H1 (cell line): ENCODE measurements around the gene TAS2R38. TPM values are rescaled to one million over a fixed set of nuclear protein-coding genes. Genes with fewer than 3 reads are reported as not detected.

ENCODE experiments used
- BCL11A ChIP-seq, 2 experiments: IDR thresholded peaks; one replicate each; pipeline ENCODE4 v1.6.1; 2011; ENCODE audit warnings: low read depth in 2 of 2, low read length in 2 of 2, mild to moderate bottlenecking in 2 of 2
- RAD21 ChIP-seq, 2 experiments: IDR thresholded peaks in 1 of 2; conservative IDR thresholded peaks in 1 of 2; 2 replicates each; pipeline ENCODE4 v1.6.1; 2011; ENCODE audit warnings: low read depth in 2 of 2, low read length in 2 of 2, improper control_type of control experiment in 1 of 2, inconsistent platforms in 1 of 2, mild to moderate bottlenecking in 1 of 2, moderate library complexity in 1 of 2
- RFX5 ChIP-seq: IDR thresholded peaks from 2 replicates; pipeline ENCODE4 v1.6.1; 2011; ENCODE audit warnings: low read depth, low read length, improper control_type of control experiment, borderline replicate concordance
- TCF12 ChIP-seq: IDR thresholded peaks from 2 replicates; pipeline ENCODE4 v1.6.1; 2011; ENCODE audit warnings: low read depth, mild to moderate bottlenecking, low read length
- polyA plus RNA-seq, 7 experiments: library from polyadenylated mRNA; depleted of rRNA in 3 of 7; stranded (reverse) in 5 of 7; unstranded in 2 of 7; fragments of >200 nt in 5 of 7; fragments of 200-250 nt in 2 of 7; gene quantifications; 1 replicate in 5 of 7; 2 replicates in 1 of 7; 4 replicates in 1 of 7; pipeline versions ENCODE4 v1.2.1 to v1.2.3, GENCODE V29; 2011 to 2013; ENCODE audit warnings: missing spikeins in 2 of 7, mixed read lengths in 2 of 7
- total RNA-seq: library from RNA; stranded (reverse); fragmentation: NEBNext Ultra II Directional; extraction: Animal tissue kit (Norgen Biotek cat#: 25700); gene quantifications from 2 replicates; pipeline ENCODE4 v1.2.1, GENCODE V29; 2021

TAS2R38 gene
- total and polyA plus RNA-seq, 2 of the 8 experiments (the other 6 are each of a cell fraction or from before 2014, with no cell fraction given), result 0.11 TPM; not detected in 1

DNA sequence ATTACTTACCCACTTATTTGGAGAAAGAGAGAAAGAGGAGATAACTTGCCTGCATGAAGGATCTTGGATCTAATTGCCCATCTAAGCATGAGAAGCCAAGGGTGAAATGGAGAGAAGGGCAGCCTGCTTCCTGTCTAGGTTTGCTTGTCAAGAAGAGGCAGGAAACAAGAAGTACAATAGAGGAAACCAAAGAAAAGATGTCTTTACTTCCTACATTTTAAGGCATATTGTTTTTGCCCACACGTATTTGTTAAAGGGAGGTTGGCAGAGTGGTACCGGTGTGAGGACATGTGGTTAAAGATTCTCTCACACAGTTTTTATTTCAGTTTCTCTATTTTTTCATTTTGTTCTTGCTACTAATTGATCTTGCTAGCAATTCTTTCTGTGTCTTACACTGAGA is 6.0 kb upstream of the TAS2R38 start (continued):
- TF ChIP-seq RAD21 (IDR thresholded peaks at IDR 0.05 in 1 of 2, conservative IDR thresholded peaks at IDR 0.05 in 1 of 2; ENCODE audit: low read depth in 2 of 2, low read length in 2 of 2) (no peak), TCF12 (no peak), BCL11A (IDR thresholded peaks at IDR 0.05; ENCODE audit: low read depth in 2 of 2, low read length in 2 of 2) (no peak), RFX5 (no peak)
